Osteoblast (primary cell): ENCODE measurements around the gene GPATCH8. TPM values are rescaled to one million over a fixed set of nuclear protein-coding genes. Genes with fewer than 3 reads are reported as not detected.
"Not testable (repeated sequence)": the region's sequence is repeated elsewhere in the genome, so short reads cannot be mapped to it uniquely, and the experiment has no call there.

ENCODE experiments used
- DNase-seq: peaks from one replicate; pipeline ENCODE4 v3.0.0; 2011; ENCODE audit warnings: low spot score, mixed read lengths; ENCODE audit not compliant: insufficient read length; ENCODE audit errors: missing footprints
- H2AFZ ChIP-seq: 2 replicates; pipeline ENCODE4 v1.6.0; 2011; ENCODE audit warnings: mild to moderate bottlenecking, low read length
- H3K27ac ChIP-seq: 2 replicates; pipeline ENCODE4 v1.5.1; 2011; ENCODE audit warnings: mild to moderate bottlenecking, low read depth, low read length, moderate library complexity
- H3K27me3 ChIP-seq: 2 replicates; pipeline ENCODE4 v1.6.0; 2012; ENCODE audit warnings: mild to moderate bottlenecking, control low read depth, inconsistent platforms, low read length, moderate library complexity; ENCODE audit not compliant: insufficient read depth
- H3K36me3 ChIP-seq: 2 replicates; pipeline ENCODE4 v1.5.1; 2011; ENCODE audit warnings: mild to moderate bottlenecking, low read length, control low read depth, moderate library complexity; ENCODE audit not compliant: insufficient read depth
- H3K4me1 ChIP-seq: 2 replicates; pipeline ENCODE4 v1.5.1; 2011; ENCODE audit warnings: mild to moderate bottlenecking, low read length, control low read depth, moderate library complexity; ENCODE audit not compliant: insufficient read depth
- H3K4me2 ChIP-seq: 2 replicates; pipeline ENCODE4 v1.6.0; 2011; ENCODE audit warnings: mild to moderate bottlenecking, low read length; ENCODE audit not compliant: insufficient read depth
- H3K4me3 ChIP-seq: fragments of 200-600 bp; sonication (generic); 3 replicates; pipeline ENCODE4 v1.5.1; 2012; ENCODE audit warnings: mild to moderate bottlenecking, low read length, inconsistent platforms; ENCODE audit not compliant: insufficient read depth
- H3K79me2 ChIP-seq: 2 replicates; pipeline ENCODE4 v1.6.0; 2012; ENCODE audit warnings: mild to moderate bottlenecking, low read length, control low read depth, inconsistent platforms; ENCODE audit not compliant: insufficient read depth
- H3K9me3 ChIP-seq: 2 replicates; pipeline ENCODE4 v1.5.1; 2011; ENCODE audit warnings: low read depth, low read length, control low read depth
- H4K20me1 ChIP-seq: 2 replicates; pipeline ENCODE4 v1.6.0; 2012; ENCODE audit warnings: mild to moderate bottlenecking, low read length, control low read depth; ENCODE audit not compliant: insufficient read depth
- total RNA-seq: library from RNA; depleted of rRNA; stranded (reverse); fragments of >200 nt; gene quantifications from 2 replicates; pipeline ENCODE4 v1.2.3, GENCODE V29; 2012
- TF ChIP-seq, protein P1 (sequence below): IDR thresholded peaks from 2 replicates; pipeline ENCODE4 v1.5.1; 2011; ENCODE audit warnings: mild to moderate bottlenecking, low read depth, low read length, moderate library complexity; ENCODE audit errors: extremely low read depth

GPATCH8 gene
- total RNA-seq, 1 donor, result 33.3 TPM

DNA sequence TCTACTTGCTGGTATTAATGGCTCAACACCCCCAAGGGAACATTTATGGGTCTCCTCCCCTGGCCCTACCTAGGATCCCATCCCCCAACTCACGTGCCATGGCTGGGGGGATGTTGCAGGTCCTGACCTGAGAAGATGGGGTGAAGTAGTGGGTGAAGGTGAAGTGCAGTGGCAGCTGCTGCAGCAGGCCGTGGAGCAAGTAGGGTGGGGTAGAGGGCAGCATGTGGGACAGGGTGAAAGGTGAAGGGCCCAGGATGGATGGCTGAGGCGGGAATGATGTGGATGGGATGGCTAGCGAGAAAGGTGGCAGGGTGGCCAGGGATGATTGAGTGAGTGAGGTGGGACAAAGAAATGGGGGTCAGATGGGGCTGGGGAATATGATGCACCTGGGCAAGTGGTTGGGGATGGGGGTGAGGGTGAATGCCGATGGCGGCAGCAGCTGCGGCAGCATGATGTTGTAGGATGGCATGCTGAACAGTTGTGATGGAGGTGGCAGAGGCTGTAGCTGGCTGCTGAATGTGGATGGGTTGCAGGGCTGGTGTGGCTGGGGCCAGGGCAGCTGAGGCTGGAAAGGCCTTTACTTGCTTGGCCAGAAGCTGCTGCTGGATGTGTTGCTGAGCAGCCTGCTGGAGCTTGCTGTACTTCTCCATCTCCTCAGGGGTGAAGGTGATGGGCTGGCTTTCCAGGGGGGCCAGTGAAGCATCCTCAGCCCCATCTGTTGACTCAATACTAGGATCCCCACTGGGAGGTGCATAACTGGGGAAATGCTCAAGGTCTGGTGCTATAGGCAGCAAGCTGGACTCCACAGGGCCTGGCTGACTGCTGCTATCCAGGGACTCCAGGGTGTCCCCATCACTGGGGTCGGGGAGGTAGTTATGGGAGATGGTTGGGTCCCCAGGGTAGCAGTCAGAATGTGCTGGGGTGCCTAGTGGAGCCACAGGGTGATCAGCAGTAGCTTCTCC is 105.4 kb downstream of the GPATCH8 start:
- TF ChIP-seq, protein P1, sequence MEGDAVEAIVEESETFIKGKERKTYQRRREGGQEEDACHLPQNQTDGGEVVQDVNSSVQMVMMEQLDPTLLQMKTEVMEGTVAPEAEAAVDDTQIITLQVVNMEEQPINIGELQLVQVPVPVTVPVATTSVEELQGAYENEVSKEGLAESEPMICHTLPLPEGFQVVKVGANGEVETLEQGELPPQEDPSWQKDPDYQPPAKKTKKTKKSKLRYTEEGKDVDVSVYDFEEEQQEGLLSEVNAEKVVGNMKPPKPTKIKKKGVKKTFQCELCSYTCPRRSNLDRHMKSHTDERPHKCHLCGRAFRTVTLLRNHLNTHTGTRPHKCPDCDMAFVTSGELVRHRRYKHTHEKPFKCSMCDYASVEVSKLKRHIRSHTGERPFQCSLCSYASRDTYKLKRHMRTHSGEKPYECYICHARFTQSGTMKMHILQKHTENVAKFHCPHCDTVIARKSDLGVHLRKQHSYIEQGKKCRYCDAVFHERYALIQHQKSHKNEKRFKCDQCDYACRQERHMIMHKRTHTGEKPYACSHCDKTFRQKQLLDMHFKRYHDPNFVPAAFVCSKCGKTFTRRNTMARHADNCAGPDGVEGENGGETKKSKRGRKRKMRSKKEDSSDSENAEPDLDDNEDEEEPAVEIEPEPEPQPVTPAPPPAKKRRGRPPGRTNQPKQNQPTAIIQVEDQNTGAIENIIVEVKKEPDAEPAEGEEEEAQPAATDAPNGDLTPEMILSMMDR, result no peak
- H3K27me3 ChIP-seq, result no peaks in the 10 kb centered on the region

DNA sequence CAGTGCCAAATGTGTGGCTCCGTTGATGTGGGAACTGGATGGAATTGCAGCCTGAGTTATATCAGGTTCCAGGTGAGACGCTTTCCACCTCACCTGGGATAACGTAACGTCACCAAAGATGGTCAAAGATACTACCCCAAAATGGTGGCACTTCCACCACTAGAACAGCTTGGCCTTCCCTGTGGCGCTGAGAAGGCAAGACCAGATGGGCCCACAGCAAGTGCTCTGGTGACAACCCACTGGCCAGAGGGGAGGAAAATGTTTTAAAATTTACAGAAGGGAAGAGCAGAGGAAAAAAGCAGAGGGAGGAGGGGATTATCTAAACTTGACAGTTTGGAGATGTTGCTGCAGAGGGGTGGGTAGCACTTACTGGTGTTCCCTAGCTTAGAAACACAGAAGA is 106.3 kb downstream of the GPATCH8 start:
- Histone ChIP-seq H3K4me2 (no peak overlapping the region), H4K20me1 (peaks cover 3% of the 10 kb centered on the region), H3K27ac (no peak overlapping the region), H2AFZ (no peak overlapping the region), H3K4me1 (peaks cover 3% of the 10 kb centered on the region), H3K79me2 (no peaks in the 10 kb centered on the region), H3K27me3 (no peaks in the 10 kb centered on the region), H3K4me3 (no peak overlapping the region), H3K36me3 (peaks cover 38% of the 10 kb centered on the region), H3K9me3 (no peaks in the 10 kb centered on the region)
- TF ChIP-seq, protein P1, result no peak
- DNase-seq, result no peak

More for the DNA sequence above, 105.4 kb downstream of the GPATCH8 start:
- Histone ChIP-seq H3K4me2 (no peak overlapping the region), H2AFZ (no peak overlapping the region), H4K20me1 (peaks cover 3% of the 10 kb centered on the region), H3K36me3 (peaks cover 38% of the 10 kb centered on the region), H3K79me2 (no peaks in the 10 kb centered on the region), H3K27ac (no peak overlapping the region), H3K4me3 (no peak overlapping the region), H3K4me1 (peaks cover 3% of the 10 kb centered on the region), H3K9me3 (no peaks in the 10 kb centered on the region)
- no peak for DNase-seq

DNA sequence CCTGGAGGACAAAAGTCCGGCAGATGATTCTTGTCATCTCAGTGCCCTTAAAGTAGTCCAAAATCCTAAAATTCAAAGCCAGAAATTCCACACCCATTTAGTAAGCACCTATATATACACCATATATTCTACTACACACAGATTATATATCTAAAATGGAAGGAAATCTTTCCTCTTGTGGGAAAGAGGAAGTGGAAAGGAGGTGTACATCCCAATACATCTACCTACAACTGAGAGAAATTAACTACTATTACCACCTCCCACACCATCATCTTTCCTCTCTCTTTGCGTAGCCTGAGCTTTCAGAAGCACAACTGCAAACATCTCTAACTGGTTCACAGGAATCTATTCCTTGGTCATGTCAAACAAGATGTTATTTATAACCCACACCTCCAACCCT is 108.4 kb downstream of the GPATCH8 start:
- no peak for DNase-seq
- Histone ChIP-seq H3K4me3 (no peak overlapping the region), H2AFZ (no peak overlapping the region), H3K4me1 (peaks cover 3% of the 10 kb centered on the region), H3K9me3 (no peaks in the 10 kb centered on the region), H3K27me3 (no peaks in the 10 kb centered on the region), H3K4me2 (no peak overlapping the region), H3K27ac (no peak overlapping the region), H3K79me2 (no peaks in the 10 kb centered on the region), H3K36me3 (peaks cover 21% of the 10 kb centered on the region), H4K20me1 (peaks cover 3% of the 10 kb centered on the region)
- TF ChIP-seq, protein P1, result no peak

DNA sequence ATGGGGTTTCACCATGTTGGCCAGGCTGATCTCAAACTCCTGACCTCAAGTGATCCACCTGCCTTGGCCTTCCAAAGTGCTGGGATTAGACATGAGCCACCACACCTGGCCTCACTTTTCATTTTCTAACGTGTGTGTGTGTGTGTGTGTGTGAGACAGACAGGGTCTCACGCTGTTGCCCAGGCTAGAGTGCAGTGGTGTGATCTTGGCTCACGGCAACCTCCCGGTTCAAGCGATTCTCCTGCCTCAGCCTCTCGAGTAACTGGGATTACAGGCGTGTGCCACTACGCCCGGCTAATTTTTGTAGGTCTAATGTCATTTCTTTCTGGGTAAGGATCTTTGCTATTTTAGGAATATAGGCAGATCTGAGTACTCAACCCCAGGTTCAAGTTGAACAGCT is 109.1 kb downstream of the GPATCH8 start:
- not testable (repeated sequence) for DNase-seq, H2AFZ ChIP-seq, H3K9me3 ChIP-seq, H3K27me3 ChIP-seq, H3K79me2 ChIP-seq, H3K4me1 ChIP-seq, H4K20me1 ChIP-seq, H3K4me2 ChIP-seq, H3K27ac ChIP-seq, H3K4me3 ChIP-seq
- peaks cover 15% of the 10 kb centered on the region for H3K36me3 ChIP-seq
